DOHH2 (cell line): Measurements from ENCODE around the gene GIPC1.

Source experiments
- H3F3A ChIP-seq: fragments of 200-600 bp; sonication (generic), shearing (Covaris generic); 2 replicates; pipeline ENCODE4 v1.6.0; 2016; ENCODE audit warnings: antibody characterized with exemption, mild to moderate bottlenecking; ENCODE audit not compliant: control insufficient read depth, insufficient read depth
- H3K27ac ChIP-seq: fragments of 200-600 bp; sonication (generic); 2 replicates; pipeline ENCODE4 v1.5.1; 2014; ENCODE audit warnings: low read depth, mild to moderate bottlenecking, low read length, moderate library complexity
- H3K27me3 ChIP-seq: fragments of 200-600 bp; sonication (generic); 2 replicates; pipeline ENCODE4 v1.6.1; 2014; ENCODE audit warnings: mild to moderate bottlenecking, low read length, mixed read lengths; ENCODE audit not compliant: control insufficient read depth
- H3K36me3 ChIP-seq: fragments of 200-600 bp; sonication (generic); 2 replicates; pipeline ENCODE4 v1.6.1; 2014; ENCODE audit warnings: mild to moderate bottlenecking, low read length, moderate library complexity, mixed read lengths; ENCODE audit not compliant: control insufficient read depth
- H3K4me1 ChIP-seq: fragments of 200-600 bp; sonication (generic); 2 replicates; pipeline ENCODE4 v1.6.1; 2014; ENCODE audit warnings: mild to moderate bottlenecking, low read length, mixed read lengths; ENCODE audit not compliant: control insufficient read depth
- H3K4me2 ChIP-seq: fragments of 200-600 bp; sonication (generic); 2 replicates; pipeline ENCODE4 v1.6.0; 2014; ENCODE audit warnings: mild to moderate bottlenecking, low read length, moderate library complexity
- H3K4me3 ChIP-seq: fragments of 200-600 bp; sonication (generic); 2 replicates; pipeline ENCODE4 v1.5.1; 2014; ENCODE audit warnings: mild to moderate bottlenecking, low read length, mixed read lengths
- H3K79me2 ChIP-seq: fragments of 200-600 bp; sonication (generic); 2 replicates; pipeline ENCODE4 v1.6.1; 2014; ENCODE audit warnings: mild to moderate bottlenecking, low read length, mixed read lengths; ENCODE audit not compliant: control insufficient read depth
- H3K9me2 ChIP-seq: fragments of 200-600 bp; sonication (generic); replicated peaks from 2 replicates; pipeline ENCODE4 v1.6.1; 2014; ENCODE audit warnings: mild to moderate bottlenecking, low read length, mixed read lengths; ENCODE audit not compliant: control insufficient read depth
- H3K9me3 ChIP-seq: fragments of 200-600 bp; sonication (generic); 2 replicates; pipeline ENCODE4 v1.6.1; 2014; ENCODE audit warnings: antibody characterized with exemption, low read length, mixed read lengths; ENCODE audit not compliant: control insufficient read depth, insufficient read depth
- H4K20me1 ChIP-seq: fragments of 200-600 bp; sonication (generic); 2 replicates; pipeline ENCODE4 v1.6.0; 2014; ENCODE audit warnings: low read depth, mild to moderate bottlenecking, antibody characterized with exemption, low read length, moderate library complexity; ENCODE audit not compliant: control insufficient read depth, insufficient read depth
- EZH2phosphoT487 ChIP-seq: fragments of 200-600 bp; sonication (generic); IDR thresholded peaks from 2 replicates; pipeline ENCODE4 v1.6.1; 2017; ENCODE audit warnings: borderline replicate concordance, mild to moderate bottlenecking, antibody characterized with exemption, low read length, moderate library complexity, mixed read lengths
- TF ChIP-seq, protein P1 (sequence below): fragments of 200-600 bp; sonication (generic); IDR thresholded peaks from one replicate; pipeline ENCODE4 v1.5.1; 2014; ENCODE audit warnings: antibody characterized with exemption, mild to moderate bottlenecking, low read depth, low read length; ENCODE audit not compliant: poor library complexity, severe bottlenecking

GIPC1 gene

DNA sequence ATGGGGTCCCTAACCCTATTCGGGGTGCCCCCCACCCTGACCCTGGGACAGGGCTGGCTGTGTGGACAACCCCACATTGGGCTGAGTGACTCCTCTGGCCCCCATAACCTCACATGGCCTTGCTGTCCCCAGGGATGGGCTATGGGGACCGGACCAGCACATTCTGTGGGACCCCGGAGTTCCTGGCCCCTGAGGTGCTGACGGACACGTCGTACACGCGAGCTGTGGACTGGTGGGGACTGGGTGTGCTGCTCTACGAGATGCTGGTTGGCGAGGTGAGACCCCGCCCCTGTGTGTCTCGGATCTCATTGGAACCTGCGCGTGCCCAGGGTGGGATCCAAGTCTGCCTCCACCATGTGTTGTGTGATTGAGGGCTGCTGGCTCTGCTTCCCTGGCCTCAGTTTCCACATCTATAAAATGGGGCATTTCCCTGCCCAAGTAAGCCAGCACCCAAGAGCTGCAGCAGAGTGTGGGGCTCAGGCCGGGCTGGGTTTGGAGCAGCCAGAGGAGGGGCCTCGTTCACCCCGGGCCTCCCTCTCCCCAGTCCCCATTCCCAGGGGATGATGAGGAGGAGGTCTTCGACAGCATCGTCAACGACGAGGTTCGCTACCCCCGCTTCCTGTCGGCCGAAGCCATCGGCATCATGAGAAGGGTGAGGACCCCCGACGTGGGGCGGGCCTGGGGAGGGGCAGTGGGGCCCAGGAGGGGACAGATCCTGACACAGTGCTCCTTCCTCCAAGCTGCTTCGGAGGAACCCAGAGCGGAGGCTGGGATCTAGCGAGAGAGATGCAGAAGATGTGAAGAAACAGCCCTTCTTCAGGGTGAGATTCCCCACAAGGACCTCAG is 25.7 kb downstream of the GIPC1 start:
- Histone ChIP-seq H3K79me2 (no peaks in the 10 kb centered on the region), H3K36me3 (peaks cover 32% of the 10 kb centered on the region), H3K4me2 (no peak overlapping the region), H3K9me3 (no peaks in the 10 kb centered on the region), H3F3A (0 out of 2 replicates have a peak, but pooled peaks cover 3% of the 10 kb centered on the region), H3K4me1 (peaks cover 12% of the 10 kb centered on the region), H3K4me3 (no peak overlapping the region), H3K27ac (no peak overlapping the region), H3K9me2 (no peaks in the 10 kb centered on the region), H4K20me1 (no peaks in the 10 kb centered on the region; the same call in 1 of the 2 replicates), H3K27me3 (no peaks in the 10 kb centered on the region)
- no peak for TF ChIP-seq EZH2phosphoT487
- TF ChIP-seq, protein P1, sequence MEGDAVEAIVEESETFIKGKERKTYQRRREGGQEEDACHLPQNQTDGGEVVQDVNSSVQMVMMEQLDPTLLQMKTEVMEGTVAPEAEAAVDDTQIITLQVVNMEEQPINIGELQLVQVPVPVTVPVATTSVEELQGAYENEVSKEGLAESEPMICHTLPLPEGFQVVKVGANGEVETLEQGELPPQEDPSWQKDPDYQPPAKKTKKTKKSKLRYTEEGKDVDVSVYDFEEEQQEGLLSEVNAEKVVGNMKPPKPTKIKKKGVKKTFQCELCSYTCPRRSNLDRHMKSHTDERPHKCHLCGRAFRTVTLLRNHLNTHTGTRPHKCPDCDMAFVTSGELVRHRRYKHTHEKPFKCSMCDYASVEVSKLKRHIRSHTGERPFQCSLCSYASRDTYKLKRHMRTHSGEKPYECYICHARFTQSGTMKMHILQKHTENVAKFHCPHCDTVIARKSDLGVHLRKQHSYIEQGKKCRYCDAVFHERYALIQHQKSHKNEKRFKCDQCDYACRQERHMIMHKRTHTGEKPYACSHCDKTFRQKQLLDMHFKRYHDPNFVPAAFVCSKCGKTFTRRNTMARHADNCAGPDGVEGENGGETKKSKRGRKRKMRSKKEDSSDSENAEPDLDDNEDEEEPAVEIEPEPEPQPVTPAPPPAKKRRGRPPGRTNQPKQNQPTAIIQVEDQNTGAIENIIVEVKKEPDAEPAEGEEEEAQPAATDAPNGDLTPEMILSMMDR: no peak

DNA sequence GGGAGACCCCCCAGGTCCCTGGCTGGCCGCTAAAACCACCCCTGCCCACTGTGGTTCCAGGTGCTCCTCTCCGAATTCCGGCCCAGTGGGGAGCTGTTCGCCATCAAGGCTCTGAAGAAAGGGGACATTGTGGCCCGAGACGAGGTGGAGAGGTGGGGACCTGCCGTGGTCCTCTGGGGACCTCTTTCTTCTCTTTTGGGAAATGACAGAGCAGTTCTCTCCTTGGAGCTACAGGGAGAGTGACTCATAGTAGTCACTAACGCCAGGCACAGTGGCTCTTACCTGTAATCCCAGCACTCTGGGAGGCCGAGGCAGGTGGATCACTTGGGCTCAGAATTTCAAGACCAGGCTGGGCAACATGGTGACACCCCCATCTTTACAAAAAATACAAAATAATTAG is 28.1 kb downstream of the GIPC1 start:
- Histone ChIP-seq H3K79me2 (no peaks in the 10 kb centered on the region), H3K36me3 (peaks cover 51% of the 10 kb centered on the region), H4K20me1 (no peaks in the 10 kb centered on the region), H3F3A (0 out of 2 replicates have a peak, but pooled peaks cover 3% of the 10 kb centered on the region), H3K4me3 (no peak overlapping the region), H3K4me1 (peaks cover 7% of the 10 kb centered on the region), H3K9me3 (no peaks in the 10 kb centered on the region), H3K9me2 (no peaks in the 10 kb centered on the region), H3K27ac (no peak overlapping the region), H3K4me2 (no peak overlapping the region), H3K27me3 (no peaks in the 10 kb centered on the region)
- TF ChIP-seq, protein P1: no peak
- TF ChIP-seq EZH2phosphoT487: no peak

- Histone ChIP-seq H3K9me3 (no peaks in the 10 kb centered on the region), H3K4me2 (no peak overlapping the region), H3K79me2 (no peaks in the 10 kb centered on the region), H3F3A (0 out of 2 replicates have a peak, but pooled peaks cover 3% of the 10 kb centered on the region), H3K9me2 (no peaks in the 10 kb centered on the region), H3K36me3 (peaks cover 55% of the 10 kb centered on the region), H3K27me3 (no peaks in the 10 kb centered on the region), H3K27ac (no peak overlapping the region), H3K4me3 (no peak overlapping the region), H4K20me1 (no peaks in the 10 kb centered on the region), H3K4me1 (peaks cover 2% of the 10 kb centered on the region)
- TF ChIP-seq, protein P1: no peak
These were observed 28.5 kb downstream of the GIPC1 start for GRCh38 chr19:14467391-14467790.
